Liver (tissue), 9 donors: Measurements from ENCODE around the gene DOC2B. TPM values are rescaled to one million over a fixed set of nuclear protein-coding genes. Genes with fewer than 3 reads are reported as not detected.
"Not testable (repeated sequence)": the region's sequence is repeated elsewhere in the genome, so short reads cannot be mapped to it uniquely, and the experiment has no call there.

Experiments used
- DNase-seq: peaks from one replicate; pipeline ENCODE4 v3.0.0-alpha.2; 2017; ENCODE audit warnings: low spot score
- H3K27ac ChIP-seq, 2 donors: one replicate each; pipeline ENCODE4 v1.7.0; 2013; ENCODE audit warnings: inconsistent platforms in 2 of 2, low read length in 2 of 2, control low read depth in 1 of 2, low read depth in 1 of 2, mild to moderate bottlenecking in 1 of 2
- H3K27me3 ChIP-seq, 4 donors: one replicate each; pipeline versions ENCODE4 v1.6.1 to v1.7.0; 2013; ENCODE audit warnings: low read length in 3 of 4, inconsistent platforms in 1 of 4, mild to moderate bottlenecking in 1 of 4, moderate library complexity in 1 of 4; ENCODE audit not compliant: control insufficient read depth in 4 of 4, insufficient read depth in 4 of 4
- H3K36me3 ChIP-seq, 4 donors: one replicate each; pipeline versions ENCODE4 v1.6.1 to v1.7.0; 2013; ENCODE audit warnings: low read length in 3 of 4, mild to moderate bottlenecking in 3 of 4, low read depth in 1 of 4, moderate library complexity in 1 of 4; ENCODE audit not compliant: control insufficient read depth in 4 of 4, insufficient read depth in 3 of 4
- H3K4me1 ChIP-seq, 4 donors: one replicate each; pipeline versions ENCODE4 v1.6.1 to v1.7.0; 2013; ENCODE audit warnings: low read length in 3 of 4, mild to moderate bottlenecking in 3 of 4, moderate library complexity in 1 of 4; ENCODE audit not compliant: control insufficient read depth in 4 of 4, insufficient read depth in 4 of 4
- H3K4me3 ChIP-seq, 3 donors: one replicate each; pipeline versions ENCODE4 v1.6.1 to v1.7.0; 2013; ENCODE audit warnings: low read length in 3 of 3, control low read depth in 1 of 3, low read depth in 1 of 3, mild to moderate bottlenecking in 1 of 3
- H3K9ac ChIP-seq, 2 donors: one replicate each; pipeline ENCODE4 v1.7.0; 2013; ENCODE audit warnings: low read length in 2 of 2, mild to moderate bottlenecking in 2 of 2, moderate library complexity in 2 of 2, control low read depth in 1 of 2, low read depth in 1 of 2
- H3K9me3 ChIP-seq, 4 donors: one replicate each; pipeline versions ENCODE4 v1.6.1 to v1.7.0; 2013; ENCODE audit warnings: low read length in 3 of 4; ENCODE audit not compliant: control insufficient read depth in 4 of 4
- RAD21 ChIP-seq, 2 donors: IDR thresholded peaks; 2 replicates each; pipeline ENCODE4 v1.6.1; 2016; ENCODE audit warnings: antibody characterized with exemption in 2 of 2, mild to moderate bottlenecking in 2 of 2
- WGBS: extraction: QIAGEN DNeasy Blood & Tissue Kit; methylation state at CpG from one replicate; pipeline ENCODE4 v1.1.7; 2013; 5-methylcytosine and 5-hydroxymethylcytosine counted together
- polyA plus RNA-seq, 2 donors: library from polyadenylated mRNA; stranded (reverse) in 1 of 2; unstranded in 1 of 2; fragments of 200-250 nt in 1 of 2; fragments of >200 nt in 1 of 2; fragmentation: Nextera tagmentation in 1 of 2; extraction: Ambion mirVana in 1 of 2; gene quantifications; one replicate each; pipeline versions ENCODE4 v1.2.1 to v1.2.3, GENCODE V29; 2013 to 2015
- total RNA-seq, 2 donors: library from RNA; depleted of rRNA; stranded (reverse); fragments of >200 nt; gene quantifications; one replicate each; pipeline ENCODE4 v1.2.3, GENCODE V29; 2014
- TF ChIP-seq, protein P1 (sequence below): fragments of 150-350 bp; IDR thresholded peaks from 2 replicates; pipeline ENCODE4 v1.5.1; 2017; ENCODE audit warnings: improper control_type of control experiment, low read depth, low read length; ENCODE audit not compliant: missing input control
- donor health status: healthy.
- donor health status: healthy.
- donor health status: healthy.
- donor health status: healthy.
- donor health status: healthy.

Gene DOC2B
- total and polyA plus RNA-seq, 4 donors, result 0.08 to 1.0 (median 0.61) TPM

DNA sequence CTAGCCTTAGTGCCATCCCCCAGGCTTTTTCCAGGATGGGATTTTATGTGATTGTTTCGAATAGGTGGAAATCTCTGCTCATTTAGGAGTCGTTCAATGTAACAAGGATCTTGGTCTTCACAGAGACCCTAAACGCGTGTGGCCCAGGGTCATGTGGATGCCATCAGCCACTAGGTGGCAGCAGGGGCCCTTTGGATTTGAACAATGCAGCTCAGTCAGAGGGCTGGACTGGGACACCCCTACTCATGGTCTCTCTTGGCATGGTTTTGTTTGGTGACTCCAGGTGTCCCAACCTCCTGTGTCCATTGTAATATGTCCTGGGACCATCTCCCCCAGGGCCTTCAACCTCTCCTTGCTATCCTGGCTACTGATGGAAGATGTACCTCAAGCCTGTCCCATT, 44.9 kb downstream of the DOC2B start:
- not testable (repeated sequence) for H3K4me3 ChIP-seq, DNase-seq, H3K9ac ChIP-seq, H3K27me3 ChIP-seq, H3K4me1 ChIP-seq, H3K27ac ChIP-seq, H3K9me3 ChIP-seq, H3K36me3 ChIP-seq
- WGBS, result 0% methylated on average over 3 of the region's 4 CpGs
- peak; percentile 43 to 60 for TF ChIP-seq RAD21 (IDR thresholded peaks at IDR 0.05)
- TF ChIP-seq, protein P1, sequence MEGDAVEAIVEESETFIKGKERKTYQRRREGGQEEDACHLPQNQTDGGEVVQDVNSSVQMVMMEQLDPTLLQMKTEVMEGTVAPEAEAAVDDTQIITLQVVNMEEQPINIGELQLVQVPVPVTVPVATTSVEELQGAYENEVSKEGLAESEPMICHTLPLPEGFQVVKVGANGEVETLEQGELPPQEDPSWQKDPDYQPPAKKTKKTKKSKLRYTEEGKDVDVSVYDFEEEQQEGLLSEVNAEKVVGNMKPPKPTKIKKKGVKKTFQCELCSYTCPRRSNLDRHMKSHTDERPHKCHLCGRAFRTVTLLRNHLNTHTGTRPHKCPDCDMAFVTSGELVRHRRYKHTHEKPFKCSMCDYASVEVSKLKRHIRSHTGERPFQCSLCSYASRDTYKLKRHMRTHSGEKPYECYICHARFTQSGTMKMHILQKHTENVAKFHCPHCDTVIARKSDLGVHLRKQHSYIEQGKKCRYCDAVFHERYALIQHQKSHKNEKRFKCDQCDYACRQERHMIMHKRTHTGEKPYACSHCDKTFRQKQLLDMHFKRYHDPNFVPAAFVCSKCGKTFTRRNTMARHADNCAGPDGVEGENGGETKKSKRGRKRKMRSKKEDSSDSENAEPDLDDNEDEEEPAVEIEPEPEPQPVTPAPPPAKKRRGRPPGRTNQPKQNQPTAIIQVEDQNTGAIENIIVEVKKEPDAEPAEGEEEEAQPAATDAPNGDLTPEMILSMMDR, result peak; percentile 29

DNA sequence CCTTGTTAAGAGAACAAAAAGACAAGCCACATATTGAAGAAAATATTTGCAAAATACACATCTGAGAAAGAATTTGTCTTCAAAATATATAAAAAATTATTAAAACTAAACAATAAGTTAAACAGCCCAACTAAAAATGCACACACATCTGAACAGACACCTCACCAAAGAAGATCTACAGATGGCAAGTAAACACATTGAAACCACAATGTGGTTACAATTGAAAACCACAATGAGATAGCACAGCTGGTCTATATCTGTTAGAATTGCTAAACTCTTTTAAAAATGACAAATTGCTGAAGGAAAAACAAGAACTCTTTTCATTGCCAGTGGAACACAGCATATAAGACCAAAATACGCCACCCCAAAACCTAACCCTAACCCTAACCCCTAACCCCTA, 45.6 kb downstream of the DOC2B start:
- H3K4me1 ChIP-seq, H3K27ac ChIP-seq, H3K36me3 ChIP-seq, DNase-seq, H3K4me3 ChIP-seq, H3K9me3 ChIP-seq, H3K27me3 ChIP-seq, H3K9ac ChIP-seq: not testable (repeated sequence)
- WGBS, result no CpG with 5 or more reads among the region's 1 CpG

- not testable (repeated sequence) for H3K4me3 ChIP-seq, H3K27ac ChIP-seq, H3K9me3 ChIP-seq, H3K27me3 ChIP-seq, DNase-seq, H3K4me1 ChIP-seq, H3K36me3 ChIP-seq, H3K9ac ChIP-seq
- WGBS, result 76% methylated on average over 6 of the region's 6 CpGs
Measured at GRCh38 chr17:135022-135421, 46.4 kb downstream of the DOC2B start.

DNA sequence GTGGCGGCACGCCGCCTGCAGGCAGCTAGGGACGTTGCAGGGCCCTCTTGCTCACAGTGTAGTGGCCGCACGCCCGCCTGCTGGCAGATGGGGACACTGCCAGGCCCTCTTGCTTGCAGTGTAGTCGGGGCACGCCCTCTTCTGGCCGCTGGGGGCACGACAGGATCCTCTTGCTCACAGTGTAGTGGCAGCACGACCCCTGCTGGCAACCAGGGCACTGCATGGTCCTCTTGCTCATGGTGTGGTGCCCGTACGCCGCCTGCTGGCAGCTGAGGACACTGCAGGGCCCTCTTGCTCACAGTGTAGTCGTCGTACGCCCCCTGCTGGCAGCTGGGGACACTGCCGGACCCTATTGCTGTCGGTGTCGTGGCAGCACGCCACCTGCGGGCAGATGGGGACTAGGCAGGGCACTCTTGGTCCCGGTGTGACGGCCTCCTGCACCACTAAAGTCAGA, 47.1 kb downstream of the DOC2B start:
- 65% methylated on average over 11 of the region's 25 CpGs for WGBS
- not testable (repeated sequence) for DNase-seq, H3K27me3 ChIP-seq, H3K9ac ChIP-seq, H3K4me1 ChIP-seq, H3K9me3 ChIP-seq, H3K36me3 ChIP-seq, H3K4me3 ChIP-seq, H3K27ac ChIP-seq
- TF ChIP-seq, protein P1, result peak; percentile 2

DNA sequence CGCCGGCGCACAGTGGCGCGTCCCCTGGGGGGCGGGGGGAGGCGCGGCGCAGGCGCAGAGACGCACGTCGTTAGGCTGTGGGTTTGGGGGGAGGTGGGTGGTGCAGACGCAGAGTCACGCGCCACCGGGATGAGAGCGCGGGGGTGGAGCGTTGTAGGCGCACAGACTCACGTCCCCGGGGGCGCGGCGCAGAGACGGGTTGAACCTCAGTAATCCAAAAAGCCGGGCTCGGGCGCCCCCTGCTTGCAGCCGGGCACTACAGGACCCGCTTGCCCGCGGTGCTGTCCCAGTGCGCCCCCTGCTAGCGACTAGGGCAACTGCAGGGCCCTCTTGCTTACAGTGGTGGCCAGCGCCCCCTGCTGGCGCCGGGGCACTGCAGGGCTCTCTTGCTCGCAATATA, 47.5 kb downstream of the DOC2B start:
- H3K36me3 ChIP-seq, H3K9me3 ChIP-seq, H3K4me1 ChIP-seq, H3K9ac ChIP-seq, H3K27ac ChIP-seq, H3K4me3 ChIP-seq, DNase-seq, H3K27me3 ChIP-seq: not testable (repeated sequence)
- WGBS, result 92% methylated on average over 19 of the region's 40 CpGs
